GM21825 (cell line): ENCODE measurements around the gene RGL1.

Source experiments
- ATAC-seq: cut with Tn5 transposase; IDR thresholded peaks from one replicate; pipeline ENCODE4 v1.9.1; 2021; ENCODE audit warnings: mild to moderate bottlenecking, moderate library complexity; ENCODE audit not compliant: unreplicated experiment

The RGL1 gene

GRCh38 chr1:183859831-183860230 is 54.9 kb downstream of the RGL1 start:
- no peak for ATAC-seq

DNA sequence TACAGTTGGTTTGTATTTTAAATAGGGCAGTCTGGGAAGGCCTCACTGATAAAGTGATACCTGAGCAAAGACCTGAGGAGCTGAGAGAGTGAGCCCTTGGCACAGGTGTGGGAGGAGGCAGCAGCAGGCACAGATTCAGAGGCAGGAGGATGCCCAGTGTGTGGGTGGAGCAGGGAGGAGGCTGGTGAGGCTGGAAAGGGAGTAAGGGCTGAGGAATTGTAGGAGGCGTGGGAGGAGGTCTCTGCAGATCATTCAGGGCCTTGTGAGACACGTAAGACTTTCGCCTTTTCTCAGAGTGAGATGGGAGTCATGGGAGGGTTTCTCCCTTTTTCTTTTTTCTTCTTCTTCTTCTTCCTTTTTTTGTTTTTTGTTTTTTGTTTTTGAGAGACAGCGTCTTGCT is 58.0 kb downstream of the RGL1 start:
- ATAC-seq, result no peak

DNA sequence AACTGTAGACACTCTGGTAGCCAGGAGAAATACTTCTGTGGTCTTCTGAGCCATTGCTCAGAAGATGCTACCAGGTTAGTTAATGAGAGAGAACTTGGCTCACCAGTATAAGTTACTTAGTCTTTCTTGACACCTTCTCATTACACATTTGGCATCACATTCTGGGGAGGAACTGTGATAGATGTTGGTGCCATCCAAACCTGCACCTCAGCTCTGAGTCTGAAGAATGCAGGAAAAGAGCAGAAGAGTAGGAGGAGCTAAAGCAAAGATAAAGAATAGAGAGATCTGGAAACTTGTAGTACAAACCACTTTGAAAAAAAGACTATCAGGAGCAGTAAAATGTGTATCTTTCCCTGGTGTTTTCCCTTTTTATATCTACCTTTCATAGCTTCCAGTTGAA is 58.9 kb downstream of the RGL1 start:
- ATAC-seq, result no peak

DNA sequence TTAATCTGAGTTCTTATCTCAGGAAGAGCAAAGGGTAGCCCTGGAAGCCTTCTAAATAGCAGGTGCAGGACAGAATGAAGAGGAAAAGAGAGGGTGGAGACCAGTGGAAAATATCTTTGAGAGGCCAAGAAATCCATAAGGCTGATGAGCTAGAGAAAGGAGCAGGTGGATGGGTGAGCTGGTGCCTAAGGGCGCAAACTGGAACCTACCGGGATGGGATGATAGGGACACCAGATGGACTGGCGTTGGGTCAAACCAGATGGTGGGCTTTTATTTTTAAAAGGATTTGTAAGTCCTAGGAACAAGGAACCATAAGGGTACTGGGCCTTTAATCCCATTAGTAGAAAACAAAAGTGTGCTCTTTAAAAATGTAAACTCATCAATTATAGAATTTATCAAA is 59.7 kb downstream of the RGL1 start:
- no peak for ATAC-seq

DNA sequence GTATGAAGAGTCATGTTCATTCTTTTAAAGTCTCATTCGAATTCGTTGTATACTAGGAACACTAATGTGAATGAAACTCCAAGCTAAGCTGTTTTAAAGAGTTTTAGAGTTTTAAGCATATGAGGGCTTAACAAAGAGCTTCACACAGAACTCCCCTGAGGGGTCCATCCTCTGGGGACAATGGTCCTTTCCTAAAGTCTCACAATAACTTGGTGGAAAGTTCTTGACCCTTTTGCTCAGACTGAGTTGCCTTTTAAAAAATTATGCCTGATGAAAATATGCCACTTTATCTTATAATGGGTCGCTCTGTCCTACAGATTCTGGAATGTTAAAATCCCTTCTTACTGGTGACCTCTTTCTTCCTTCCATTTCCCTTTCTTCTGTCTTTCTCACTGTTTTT is 64.3 kb downstream of the RGL1 start:
- ATAC-seq, result no peak

GRCh38 chr1:183869664-183870063 is 64.7 kb downstream of the RGL1 start:
- ATAC-seq, result no peak

DNA sequence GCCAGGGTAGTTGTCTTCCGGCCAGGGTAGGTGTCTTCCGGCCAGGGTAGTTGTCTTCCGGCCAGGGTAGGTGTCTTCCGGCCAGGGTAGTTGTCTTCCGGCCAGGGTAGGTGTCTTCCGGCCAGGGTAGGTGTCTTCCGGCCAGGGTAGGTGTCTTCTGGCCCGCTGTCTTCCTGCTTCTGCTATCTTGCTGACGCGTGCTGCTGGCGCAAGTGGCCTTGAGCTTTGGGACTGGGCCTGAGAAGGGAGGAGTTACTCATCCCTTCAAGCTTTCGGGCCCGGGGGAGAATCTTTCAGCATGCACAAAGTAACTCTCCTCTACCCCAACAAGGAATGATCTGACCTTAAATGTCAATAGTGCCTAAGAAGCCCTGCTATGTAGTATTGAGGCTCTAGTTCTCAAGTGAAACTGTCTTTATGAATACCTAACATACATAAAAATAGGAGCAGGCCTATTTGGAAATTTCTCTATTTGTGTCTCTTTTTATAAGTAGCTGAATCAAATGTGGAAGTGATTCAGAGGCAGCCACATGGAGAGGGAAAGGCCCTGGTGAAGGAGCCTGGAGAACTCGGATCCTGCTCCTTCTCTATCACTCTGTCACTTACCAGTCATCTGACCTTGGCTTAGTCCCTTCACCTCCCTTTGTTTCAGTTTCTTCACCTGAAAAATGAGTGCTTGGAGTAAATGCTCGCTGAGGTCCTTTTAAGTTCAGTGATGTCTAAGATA is 65.6 kb downstream of the RGL1 start:
- no peak for ATAC-seq

DNA sequence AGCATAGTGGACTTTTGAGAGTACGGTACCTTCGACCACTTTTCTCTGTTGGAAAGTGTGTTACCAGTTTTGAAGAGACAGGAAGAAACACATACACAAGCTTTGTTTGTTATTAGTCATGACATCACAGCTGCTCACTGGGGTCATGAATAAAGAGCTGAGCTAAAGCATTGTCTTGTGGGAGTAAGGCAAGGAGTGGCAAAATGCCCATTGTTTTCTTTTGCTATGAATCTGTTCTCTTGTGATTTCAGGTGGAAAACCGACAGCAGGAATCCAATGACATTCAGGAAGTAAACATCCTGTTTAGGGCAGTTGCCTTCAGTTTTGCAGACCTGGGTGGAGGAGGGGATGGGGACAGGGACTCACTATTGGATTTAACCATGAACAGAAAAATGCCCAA is 66.2 kb downstream of the RGL1 start:
- no peak for ATAC-seq

DNA sequence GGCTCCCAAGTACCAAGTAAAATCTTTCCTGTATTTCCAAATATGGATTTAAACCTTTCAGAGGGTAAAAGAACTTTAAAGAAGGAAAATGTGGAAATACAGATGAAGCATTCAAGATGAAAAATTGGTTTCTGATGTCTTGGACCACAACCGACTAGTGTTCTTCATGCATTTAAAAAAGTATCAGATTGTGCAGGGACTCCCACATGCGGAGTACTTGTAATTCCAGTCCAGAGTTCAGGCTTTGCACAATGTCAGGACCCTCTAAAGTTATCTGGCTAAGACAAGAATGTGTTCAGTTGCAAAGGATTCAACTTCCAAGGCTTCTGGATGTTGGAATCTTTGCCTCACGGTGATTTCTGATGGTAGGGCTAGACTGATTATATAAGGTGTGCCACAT is 66.7 kb downstream of the RGL1 start:
- no peak for ATAC-seq

DNA sequence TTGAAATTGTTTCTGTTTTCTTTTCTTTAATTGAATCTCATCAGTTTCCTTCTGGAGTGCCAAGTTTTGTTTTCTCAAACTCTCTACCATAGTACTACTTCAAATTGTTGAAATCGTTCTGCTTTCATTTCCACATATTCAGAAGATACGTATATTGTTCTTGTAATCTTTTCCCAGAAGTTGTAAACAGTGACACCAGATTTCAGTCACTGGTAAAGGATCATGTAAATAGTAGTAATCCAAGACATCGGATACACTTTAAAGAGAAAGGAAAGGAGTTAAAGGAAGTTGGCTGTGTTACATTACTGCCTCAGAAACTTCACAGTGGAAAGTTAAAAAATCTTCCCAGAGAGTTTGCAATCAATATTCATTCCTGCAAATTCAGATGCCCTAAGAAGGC is 67.5 kb downstream of the RGL1 start:
- no peak for ATAC-seq

GRCh38 chr1:183873642-183874041 is 68.7 kb downstream of the RGL1 start:
- no peak for ATAC-seq

DNA sequence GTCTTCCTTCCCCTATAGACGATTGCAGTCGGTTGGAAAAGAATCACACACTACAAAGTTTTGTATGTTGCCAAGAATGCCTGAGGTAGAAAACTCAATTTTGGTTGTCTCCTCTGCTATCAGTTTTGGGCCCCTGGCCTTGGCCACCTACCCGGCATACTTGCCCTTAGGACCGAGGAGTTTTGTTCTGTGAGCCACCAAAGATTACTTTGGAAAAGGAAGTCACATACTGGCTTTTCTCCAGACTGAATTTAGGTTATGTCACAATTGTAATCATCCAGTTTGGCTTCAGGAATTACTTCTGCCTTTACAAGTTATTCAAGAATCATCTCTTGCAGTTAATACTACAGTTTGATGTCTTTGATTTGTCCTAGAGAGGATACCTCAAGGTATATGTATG is 71.4 kb downstream of the RGL1 start:
- ATAC-seq, result no peak

- ATAC-seq, result no peak
Observed at GRCh38 chr1:183877053-183877720, 72.3 kb downstream of the RGL1 start.

- no peak for ATAC-seq
Observed at GRCh38 chr1:183879494-183879893, 74.6 kb downstream of the RGL1 start.

DNA sequence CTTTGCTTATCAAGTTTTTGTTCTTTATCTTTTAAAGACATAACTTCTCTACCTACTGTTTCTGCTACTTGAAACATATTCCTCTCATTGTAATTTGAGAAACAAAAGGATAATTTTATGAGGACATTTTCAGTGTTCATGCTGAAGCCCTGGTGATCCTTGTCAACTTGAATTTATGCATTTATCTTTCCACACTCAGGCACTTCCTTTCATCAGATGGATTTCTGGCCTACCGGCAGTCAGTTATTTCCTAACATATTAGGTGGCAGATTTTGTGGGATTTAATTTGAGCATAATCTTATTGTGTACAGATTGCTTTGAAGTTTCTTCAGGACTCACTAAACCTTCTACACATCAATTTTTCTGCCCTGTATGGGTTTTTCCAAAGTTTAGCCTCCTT is 75.0 kb downstream of the RGL1 start:
- no peak for ATAC-seq

- no peak for ATAC-seq
Observed at GRCh38 chr1:183880531-183881243, 75.8 kb downstream of the RGL1 start.

DNA sequence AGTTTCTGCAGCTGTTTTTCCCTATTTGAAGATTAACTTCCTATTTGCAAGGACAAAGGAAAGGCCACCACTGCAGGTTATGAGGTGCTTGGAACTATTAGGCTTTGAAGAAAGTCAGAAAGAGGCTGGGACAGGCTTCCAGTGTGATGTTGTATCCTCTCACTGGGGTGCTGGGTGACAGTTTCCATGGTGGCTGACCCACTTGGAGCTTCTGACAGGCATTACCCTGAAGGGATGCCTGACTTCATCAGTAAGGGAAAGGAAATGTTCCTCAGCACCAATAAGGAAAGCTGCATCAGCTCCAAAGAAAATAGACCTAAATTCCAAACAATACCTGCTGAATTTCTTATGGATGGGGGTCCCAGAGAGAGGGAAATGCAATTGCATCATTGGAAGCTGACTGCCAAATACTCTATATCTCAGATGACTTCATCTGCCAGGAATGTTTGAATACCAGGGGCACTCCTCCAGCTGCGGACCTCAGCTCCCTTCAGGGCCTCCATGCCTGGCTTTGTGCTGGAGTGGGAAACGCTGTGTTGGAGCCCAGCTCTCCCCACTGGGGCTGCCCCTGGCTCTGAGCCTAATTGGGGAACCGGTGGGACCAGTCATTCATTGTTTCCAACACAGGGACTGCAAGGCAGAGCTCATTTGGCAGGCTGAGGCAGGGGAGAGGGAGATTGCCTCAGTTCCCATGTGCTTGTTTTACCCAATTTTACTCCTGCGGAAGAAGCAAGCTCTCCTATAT is 76.6 kb downstream of the RGL1 start:
- ATAC-seq, result no peak

DNA sequence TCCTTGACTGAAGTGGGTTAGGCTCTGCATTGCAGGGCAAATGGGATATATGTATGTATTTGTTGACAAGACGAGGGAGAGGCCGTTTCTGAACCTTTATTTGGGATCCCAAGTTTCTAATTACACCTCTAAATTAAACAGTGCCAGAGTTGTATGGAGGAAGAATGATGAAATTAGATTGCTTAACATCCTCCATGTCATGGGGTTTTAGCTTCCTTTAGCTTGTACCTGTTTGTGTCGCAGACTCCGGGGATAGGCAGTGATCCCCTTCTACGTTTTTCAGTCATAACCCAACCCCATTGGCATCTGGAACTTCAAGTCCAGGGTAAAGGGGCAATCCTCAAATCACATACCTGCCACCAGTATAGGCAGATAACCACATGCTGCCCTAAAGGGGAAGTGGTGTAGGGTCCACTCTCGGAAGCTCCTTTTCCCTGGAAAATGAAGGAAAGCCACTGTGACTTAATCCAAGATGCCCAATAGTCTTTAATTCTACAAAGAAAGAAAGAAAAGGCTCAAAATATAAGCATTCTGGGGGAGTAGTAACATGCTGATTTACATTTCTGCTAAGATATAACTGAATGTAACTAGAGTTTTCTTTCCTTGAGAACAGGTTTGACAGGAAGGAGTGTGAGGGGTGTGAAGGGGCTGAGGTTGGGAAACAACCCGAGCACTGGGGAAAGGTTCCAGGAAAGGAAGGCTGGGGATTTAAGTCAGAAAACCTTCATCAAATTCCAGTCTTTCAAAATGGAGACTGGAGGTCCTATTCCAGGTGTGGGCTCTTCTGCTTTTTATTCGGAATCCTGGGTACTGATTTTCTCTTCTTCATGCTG is 77.6 kb downstream of the RGL1 start:
- no peak for ATAC-seq

GRCh38 chr1:183883623-183884022 is 78.7 kb downstream of the RGL1 start:
- no peak for ATAC-seq

DNA sequence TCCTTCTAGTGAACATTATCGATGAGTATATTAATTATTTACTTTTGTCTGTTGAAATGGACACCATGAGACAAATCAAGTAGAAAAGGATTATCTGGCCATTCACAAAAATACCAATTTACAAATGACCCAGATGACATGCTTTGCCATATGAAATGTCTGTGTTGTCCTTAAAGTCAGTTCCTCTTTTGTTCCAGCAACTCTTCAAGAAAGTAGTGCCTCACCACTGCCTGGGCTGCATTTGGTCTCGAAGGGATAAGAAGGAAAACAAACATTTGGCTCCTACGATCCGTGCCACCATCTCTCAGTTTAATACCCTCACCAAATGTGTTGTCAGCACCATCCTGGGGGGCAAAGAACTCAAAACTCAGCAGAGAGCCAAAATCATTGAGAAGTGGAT is 79.6 kb downstream of the RGL1 start:
- no peak for ATAC-seq
